ENCODE data around the gene ECE1. TPM values are rescaled to one million over a fixed set of nuclear protein-coding genes. Genes with fewer than 3 reads are reported as not detected.

The ECE1 gene
- total RNA-seq, 2 donors from 2014 or later: 108 to 120 TPM

DNA sequence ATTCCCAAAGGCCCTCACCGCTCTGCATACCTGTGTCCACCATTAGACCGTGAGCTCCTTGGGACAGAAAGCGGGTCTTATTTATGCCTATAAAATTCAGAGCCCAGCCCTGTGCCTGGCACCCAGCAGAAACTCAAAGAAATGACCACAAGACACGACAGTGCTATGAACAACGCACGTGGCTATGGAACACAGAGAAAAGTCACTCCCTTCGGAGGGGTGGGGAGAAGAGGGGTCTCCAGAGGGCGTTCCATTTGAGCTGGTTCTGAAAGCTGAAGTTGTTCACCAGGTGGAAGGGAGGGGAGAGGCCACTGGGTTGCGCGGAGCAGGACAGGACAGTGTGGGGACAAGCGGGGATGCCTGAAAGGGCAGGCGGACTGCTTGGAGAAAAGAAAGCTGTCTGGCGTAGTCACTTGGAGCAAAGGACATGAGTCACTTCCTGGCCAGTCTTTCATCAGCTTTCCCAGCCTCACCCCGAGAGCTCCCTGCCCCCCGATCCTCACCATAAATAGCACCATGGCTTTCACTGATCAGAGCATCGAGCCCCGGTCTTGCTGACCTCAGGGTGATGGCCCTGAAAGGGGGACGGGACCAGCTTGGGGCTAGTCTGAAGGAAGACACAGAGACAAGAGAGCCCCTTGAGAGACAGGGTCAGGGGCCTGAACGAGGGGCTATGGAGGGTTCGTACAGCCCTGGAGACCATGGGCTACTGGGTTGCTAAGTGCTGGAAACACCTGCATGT lies 28.5 kb downstream of the ECE1 start:
- peak; percentile 95 for DNase-seq (ENCODE audit: low spot score)

GRCh38 chr1:21260405-21261125 lies 29.7 kb downstream of the ECE1 start:
- intact Hi-C loops (cut with DNase I): no loop called here
- no peak for DNase-seq (ENCODE audit: low spot score)

More for the DNA sequence above, 28.5 kb downstream of the ECE1 start:
- intact Hi-C loops (cut with DNase I): no loop called here

DNA sequence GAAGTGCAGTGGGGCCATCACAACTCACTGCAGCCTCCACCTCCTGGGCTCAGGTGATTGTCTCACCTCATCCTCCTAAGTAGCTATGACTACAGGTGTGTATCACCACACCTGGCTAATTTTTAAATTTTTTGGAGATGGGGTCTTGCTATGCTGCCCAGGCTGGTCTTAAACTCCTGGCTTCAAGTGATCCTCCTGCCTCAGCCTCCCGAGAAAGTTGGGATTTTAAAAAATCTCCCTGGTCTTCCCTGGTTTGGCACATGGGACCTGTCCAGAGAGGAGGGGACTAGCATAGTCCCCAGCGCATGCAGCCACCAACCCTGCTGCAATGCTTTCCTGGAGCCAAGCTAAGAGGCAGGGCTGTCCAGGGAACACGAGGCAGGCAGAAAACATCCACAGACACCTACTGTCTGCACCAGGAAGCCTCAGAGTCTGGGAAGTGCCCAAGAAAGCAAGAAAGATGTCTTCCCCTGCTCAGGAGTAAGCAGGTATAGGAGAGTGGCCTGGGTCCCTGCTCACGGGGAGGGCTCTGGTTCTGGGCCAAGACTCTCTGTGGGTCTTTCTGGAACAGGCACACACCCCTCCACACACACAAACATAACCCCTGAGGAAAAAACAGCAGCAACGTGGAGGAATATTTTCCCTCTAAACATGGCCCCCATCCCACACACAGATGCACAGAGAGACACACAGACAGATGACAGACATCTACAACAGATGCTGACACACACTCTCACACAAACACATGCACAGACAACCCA lies 30.8 kb downstream of the ECE1 start:
- intact Hi-C loops (cut with DNase I): no loop called here
- no peak for DNase-seq (ENCODE audit: low spot score)

- intact Hi-C loops (cut with DNase I): no loop called here
- no peak for DNase-seq (ENCODE audit: low spot score)
Observed at GRCh38 chr1:21258331-21259134, 31.7 kb downstream of the ECE1 start.

DNA sequence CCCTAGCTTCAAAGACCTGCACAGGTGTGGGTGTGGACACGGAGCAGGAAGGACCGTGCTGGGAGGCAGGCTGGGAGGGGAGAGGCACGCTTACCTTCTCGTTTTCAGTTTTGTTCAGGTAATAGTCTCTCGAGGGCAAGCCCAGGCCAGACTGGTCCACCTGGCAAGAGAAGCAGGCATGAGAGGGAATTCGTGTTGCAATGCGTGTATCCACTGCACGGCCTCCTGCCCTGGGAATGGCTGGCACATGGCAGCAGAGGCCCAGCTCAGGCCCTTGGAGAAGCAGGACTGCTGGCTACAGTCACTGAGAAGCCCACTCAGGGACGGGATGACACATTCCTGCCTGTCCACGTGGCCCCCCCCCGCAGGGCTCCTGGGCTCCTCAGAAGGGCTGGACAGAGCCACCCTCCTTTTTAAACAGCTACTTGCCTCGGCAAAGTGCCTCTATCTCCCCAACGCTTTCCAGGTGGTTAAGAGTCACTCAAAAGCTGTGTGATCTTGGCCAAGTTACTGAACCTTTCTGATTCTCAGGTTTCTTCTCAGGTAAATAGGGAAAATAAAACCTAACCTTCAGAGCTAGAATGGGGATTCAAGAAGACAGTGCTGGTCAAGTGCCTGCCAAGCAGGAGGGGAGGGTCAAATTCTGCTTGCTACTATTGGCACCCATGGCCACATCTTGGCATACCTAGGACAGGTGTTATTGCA lies 32.7 kb downstream of the ECE1 start:
- intact Hi-C loops (cut with DNase I): no loop called here
- no peak for DNase-seq (ENCODE audit: low spot score)

- intact Hi-C loops (cut with DNase I): no loop called here
- no peak for DNase-seq (ENCODE audit: low spot score)
Observed at GRCh38 chr1:21256776-21257175, 33.5 kb downstream of the ECE1 start.

DNA sequence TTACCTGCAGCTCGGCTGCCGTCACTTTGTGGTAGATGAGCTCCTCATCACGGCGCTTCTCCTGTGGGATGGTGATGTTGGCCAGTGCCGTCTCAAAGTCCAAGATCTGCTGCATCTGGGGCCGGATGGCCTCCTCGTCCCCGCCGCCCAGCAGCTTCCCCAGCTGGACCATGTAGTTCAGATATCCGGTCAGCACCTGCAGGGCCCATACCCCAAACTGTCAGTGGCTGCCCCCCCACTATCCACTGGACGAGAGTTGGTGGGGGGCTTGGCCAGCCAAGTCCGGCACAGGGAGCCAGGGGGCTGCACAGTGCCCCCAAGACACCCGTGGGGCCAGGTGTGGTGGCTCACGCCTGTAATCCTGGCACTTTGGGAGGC lies 34.3 kb downstream of the ECE1 start:
- intact Hi-C loops (cut with DNase I): no loop called here
- no peak for DNase-seq (ENCODE audit: low spot score)

GRCh38 chr1:21255284-21255942 lies 34.9 kb downstream of the ECE1 start:
- peak; percentile 97 for DNase-seq (ENCODE audit: low spot score)

GRCh38 chr1:21254335-21254951 lies 35.8 kb downstream of the ECE1 start:
- intact Hi-C loops (cut with DNase I): loop anchor here in 1 of 2 donors (5.0 kb wide), 2 partner anchors 83 to 113 kb away; no protein-coding TSS in a partner anchor
- DNase-seq (ENCODE audit: low spot score): peak; percentile 91

More at GRCh38 chr1:21255284-21255942, 34.9 kb downstream of the ECE1 start:
- intact Hi-C loops (cut with DNase I): no loop called here

DNA sequence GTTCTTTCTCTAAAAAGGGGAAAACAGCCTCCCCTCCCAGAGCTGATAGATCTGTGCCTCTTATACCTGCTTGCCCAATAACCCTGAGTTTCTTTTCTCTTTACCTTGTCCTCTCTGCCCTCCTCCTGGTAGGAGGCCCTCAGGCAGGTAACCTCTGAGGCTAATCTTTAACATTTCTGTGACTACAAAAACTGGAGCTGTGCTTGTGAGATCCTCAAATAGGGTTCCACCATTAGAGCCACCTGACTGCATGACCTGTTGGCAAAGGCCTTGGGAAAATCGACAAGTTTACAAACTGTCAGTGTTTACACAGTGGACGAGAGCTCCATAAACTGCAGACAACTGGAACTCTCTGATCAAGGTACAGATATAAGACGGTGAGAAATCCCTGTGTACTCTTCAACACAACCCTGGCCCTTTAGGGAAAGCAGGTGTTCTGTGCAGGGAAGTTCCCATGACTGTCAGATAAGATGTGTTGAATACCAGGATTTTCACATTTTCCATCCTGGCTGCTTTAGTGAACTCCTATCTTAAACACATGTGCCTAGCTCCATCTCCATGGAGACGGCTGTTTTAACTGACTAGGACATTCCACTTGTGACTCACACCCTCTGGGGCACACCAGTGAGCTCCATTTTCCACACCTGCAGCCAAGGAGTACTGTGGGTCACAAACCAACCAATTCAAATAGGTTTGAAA lies 38.3 kb downstream of the ECE1 start:
- intact Hi-C loops (cut with DNase I): loop anchor here in 1 of 2 donors (5.0 kb wide), 2 partner anchors 85 to 115 kb away; no protein-coding TSS in a partner anchor
- peak; percentile 90 for DNase-seq (ENCODE audit: low spot score)

DNA sequence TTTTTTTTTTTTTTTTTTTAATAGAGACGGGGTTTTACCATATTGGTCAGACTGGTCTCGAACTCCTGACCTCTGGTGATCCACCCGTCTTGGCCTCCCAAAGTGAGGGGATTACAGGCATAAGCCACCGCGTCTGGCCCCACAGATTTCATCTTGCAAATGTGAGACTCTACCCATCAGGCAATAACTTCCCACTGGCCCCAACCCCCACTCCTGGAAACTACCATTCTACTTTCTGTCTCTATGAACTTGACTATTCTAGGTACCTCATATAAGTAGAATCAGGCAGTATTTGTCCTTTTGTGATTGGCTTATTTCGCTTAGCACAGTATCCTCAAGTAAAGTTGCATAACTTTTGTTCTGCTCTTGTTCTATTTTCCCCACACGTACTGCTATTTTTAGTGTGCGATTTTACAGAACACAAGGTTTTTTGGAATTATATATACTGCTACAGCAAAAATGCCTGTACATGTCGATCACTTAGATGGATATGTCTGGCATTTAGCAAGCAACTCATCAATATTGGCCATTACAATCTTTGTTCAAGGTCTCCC lies 40.2 kb downstream of the ECE1 start:
- intact Hi-C loops (cut with DNase I): loop anchor here in 1 of 2 donors (5.0 kb wide), 2 partner anchors 87 to 117 kb away; no protein-coding TSS in a partner anchor
- DNase-seq (ENCODE audit: low spot score): no peak

- intact Hi-C loops (cut with DNase I): no loop called here
- no peak for DNase-seq (ENCODE audit: low spot score)
Observed at GRCh38 chr1:21247892-21248715, 42.2 kb downstream of the ECE1 start.

DNA sequence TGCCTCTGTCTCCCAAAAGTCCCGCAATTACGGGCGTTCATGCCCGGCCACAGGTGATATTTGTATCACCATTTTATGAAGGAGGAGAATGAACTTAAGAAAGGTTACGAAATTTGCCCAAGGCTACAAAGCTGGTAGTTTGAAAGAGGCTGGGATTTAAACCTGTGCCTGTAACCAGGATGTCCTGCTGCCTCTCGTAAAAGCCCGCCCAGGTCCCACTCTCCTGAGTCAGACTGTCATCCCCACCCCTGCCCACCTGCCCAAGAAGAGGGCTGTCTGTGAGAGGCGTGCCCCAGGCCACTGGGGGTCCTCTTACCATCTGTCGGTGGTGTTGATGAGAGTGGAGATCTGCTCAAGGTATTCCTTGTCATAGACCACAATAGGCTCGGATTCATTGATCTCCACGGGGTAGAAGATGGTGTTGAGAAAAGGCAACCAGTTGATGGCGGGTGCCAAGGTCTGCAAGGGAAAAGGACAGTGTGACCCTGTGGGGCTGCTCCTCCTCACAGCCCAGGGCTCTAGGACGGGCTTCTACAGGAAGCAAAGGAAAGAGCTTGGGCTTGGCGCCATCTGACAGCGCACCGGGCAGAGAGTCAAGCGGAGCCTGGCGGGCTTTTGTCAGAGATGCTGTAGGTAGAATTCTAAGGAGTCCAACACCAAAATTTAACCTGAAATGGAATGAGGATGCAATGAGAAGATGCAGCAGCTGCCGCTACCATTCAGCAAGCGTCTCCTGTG lies 43.2 kb downstream of the ECE1 start:
- no peak for DNase-seq (ENCODE audit: low spot score)
- intact Hi-C loops (cut with DNase I): no loop called here

GRCh38 chr1:21245688-21246229 lies 44.5 kb downstream of the ECE1 start:
- intact Hi-C loops (cut with DNase I): no loop called here
- no peak for DNase-seq (ENCODE audit: low spot score)
